ENCODE results near the gene THBS3. TPM values are rescaled to one million over a fixed set of nuclear protein-coding genes. Genes with fewer than 3 reads are reported as not detected.
"Not testable (repeated sequence)": the region's sequence is repeated elsewhere in the genome, so short reads cannot be mapped to it uniquely, and the experiment has no call there.

THBS3 gene
- polyA plus RNA-seq, 4 donors, result 11.3 to 24.9 (median 14.8) TPM

GRCh38 chr1:155172732-155173477 lies 34.8 kb downstream of the THBS3 start, which contains the start of gene KRTCAP2:
Gene KRTCAP2 (minus strand): TSS chr1:155173304. CDS start chr1:155173224, 80 bp downstream.
- WGBS, 3 donors, result 0 to 1% (median 1%) methylated on average over 43 to 57 of the region's 57 CpGs
- Histone ChIP-seq H3K4me1 (ENCODE audit: control insufficient read depth in 3 of 3, insufficient read depth in 2 of 3, low read depth in 1 of 3, low read length in 2 of 3) (peaks cover 3 to 13% (median 4%) of the 10 kb centered on the region in 3 donors), H3K36me3 (ENCODE audit: control insufficient read depth in 3 of 3, insufficient read depth in 2 of 3, low read depth in 1 of 3, low read length in 3 of 3) (peaks cover 0 to 25% (median 4%) of the 10 kb centered on the region in 3 donors), H3K27ac (ENCODE audit: low read depth in 1 of 3, low read length in 2 of 3) (peak within 1 kb of the TSS; percentile 81 to 90 (median 83)), H3K4me3 (ENCODE audit: low read depth in 1 of 3, low read length in 3 of 3) (peak within 1 kb of the TSS; percentile 62 to 92 (median 86)), H3K9me3 (ENCODE audit: control insufficient read depth in 2 of 2, insufficient read depth in 1 of 2, low read depth in 1 of 2, low read length in 1 of 2) (no peaks in the 10 kb centered on the region), H3K27me3 (ENCODE audit: control insufficient read depth in 3 of 3, insufficient read depth in 3 of 3, low read length in 3 of 3) (peaks cover 0 to 24% (median 2%) of the 10 kb centered on the region in 3 donors)
- peak; percentile 96 to 97 for DNase-seq
- no peak for FAIRE-seq

GRCh38 chr1:155171836-155172731 lies 35.6 kb downstream of the THBS3 start:
- H3K9me3 ChIP-seq (ENCODE audit: control insufficient read depth in 2 of 2, insufficient read depth in 1 of 2, low read depth in 1 of 2, low read length in 1 of 2), result no peaks in the 10 kb centered on the region
- peaks cover 3 to 20% (median 4%) of the 10 kb centered on the region in 3 donors for H3K4me1 ChIP-seq (ENCODE audit: control insufficient read depth in 3 of 3, insufficient read depth in 2 of 3, low read depth in 1 of 3, low read length in 2 of 3)
- FAIRE-seq (no peak), DNase-seq (no peak)
- H3K27me3 ChIP-seq (ENCODE audit: control insufficient read depth in 3 of 3, insufficient read depth in 3 of 3, low read length in 3 of 3), result peaks cover 0 to 26% (median 2%) of the 10 kb centered on the region in 3 donors
- peak overlapping the region; percentile 81 to 90 (median 83) for H3K27ac ChIP-seq (ENCODE audit: low read depth in 1 of 3, low read length in 2 of 3)
- H3K36me3 ChIP-seq (ENCODE audit: control insufficient read depth in 3 of 3, insufficient read depth in 2 of 3, low read depth in 1 of 3, low read length in 3 of 3), result peaks cover 0 to 25% (median 4%) of the 10 kb centered on the region in 3 donors
- H3K4me3 ChIP-seq (ENCODE audit: low read depth in 1 of 3, low read length in 3 of 3), result peak overlapping the region; percentile 62 to 92 (median 86)
- 42 to 47% (median 46%) methylated on average over 8 of the region's 8 CpGs for WGBS, 3 donors

GRCh38 chr1:155170806-155171205 lies 36.9 kb downstream of the THBS3 start:
- DNase-seq (no peak), FAIRE-seq (no peak)
- H3K9me3 ChIP-seq (ENCODE audit: control insufficient read depth in 2 of 2, insufficient read depth in 1 of 2, low read depth in 1 of 2, low read length in 1 of 2), result no peaks in the 10 kb centered on the region
- peaks cover 0 to 25% (median 4%) of the 10 kb centered on the region in 3 donors for H3K36me3 ChIP-seq (ENCODE audit: control insufficient read depth in 3 of 3, insufficient read depth in 2 of 3, low read depth in 1 of 3, low read length in 3 of 3)
- H3K4me1 ChIP-seq (ENCODE audit: control insufficient read depth in 3 of 3, insufficient read depth in 2 of 3, low read depth in 1 of 3, low read length in 2 of 3), result peaks cover under 1 to 17% (median under 1%) of the 10 kb centered on the region in 3 donors
- no peak overlapping the region for H3K27ac ChIP-seq (ENCODE audit: low read depth in 1 of 3, low read length in 2 of 3)
- H3K27me3 ChIP-seq (ENCODE audit: control insufficient read depth in 3 of 3, insufficient read depth in 3 of 3, low read length in 3 of 3), result peaks cover 0 to 30% (median 2%) of the 10 kb centered on the region in 3 donors
- H3K4me3 ChIP-seq (ENCODE audit: low read depth in 1 of 3, low read length in 3 of 3), result no peak overlapping the region
- 92 to 97% (median 96%) methylated on average over 7 of the region's 7 CpGs for whole genome bisulfite sequencing, 3 donors

GRCh38 chr1:155170101-155170785 lies 37.5 kb downstream of the THBS3 start:
- 85 to 96% (median 86%) methylated on average over 2 of the region's 2 CpGs for WGBS, 3 donors
- peaks cover 0 to 25% (median 4%) of the 10 kb centered on the region in 3 donors for H3K36me3 ChIP-seq (ENCODE audit: control insufficient read depth in 3 of 3, insufficient read depth in 2 of 3, low read depth in 1 of 3, low read length in 3 of 3)
- no peak overlapping the region for H3K4me3 ChIP-seq (ENCODE audit: low read depth in 1 of 3, low read length in 3 of 3)
- H3K9me3 ChIP-seq (ENCODE audit: control insufficient read depth in 2 of 2, insufficient read depth in 1 of 2, low read depth in 1 of 2, low read length in 1 of 2), result no peaks in the 10 kb centered on the region
- no peak overlapping the region for H3K27ac ChIP-seq (ENCODE audit: low read depth in 1 of 3, low read length in 2 of 3)
- H3K27me3 ChIP-seq (ENCODE audit: control insufficient read depth in 3 of 3, insufficient read depth in 3 of 3, low read length in 3 of 3), result peaks cover 0 to 27% (median 2%) of the 10 kb centered on the region in 3 donors
- DNase-seq, result no peak
- FAIRE-seq, result no peak
- H3K4me1 ChIP-seq (ENCODE audit: control insufficient read depth in 3 of 3, insufficient read depth in 2 of 3, low read depth in 1 of 3, low read length in 2 of 3), result peaks cover 0 to 17% (median 0%) of the 10 kb centered on the region in 3 donors

- Histone ChIP-seq H3K27ac (ENCODE audit: low read depth in 1 of 3, low read length in 2 of 3) (no peak overlapping the region), H3K4me1 (ENCODE audit: control insufficient read depth in 3 of 3, insufficient read depth in 2 of 3, low read depth in 1 of 3, low read length in 2 of 3) (peaks cover 0 to 17% (median 0%) of the 10 kb centered on the region in 3 donors), H3K36me3 (ENCODE audit: control insufficient read depth in 3 of 3, insufficient read depth in 2 of 3, low read depth in 1 of 3, low read length in 3 of 3) (peaks cover 0 to 25% (median 4%) of the 10 kb centered on the region in 3 donors), H3K9me3 (ENCODE audit: control insufficient read depth in 2 of 2, insufficient read depth in 1 of 2, low read depth in 1 of 2, low read length in 1 of 2) (no peaks in the 10 kb centered on the region), H3K4me3 (ENCODE audit: low read depth in 1 of 3, low read length in 3 of 3) (no peak overlapping the region), H3K27me3 (ENCODE audit: control insufficient read depth in 3 of 3, insufficient read depth in 3 of 3, low read length in 3 of 3) (peaks cover 0 to 20% (median 2%) of the 10 kb centered on the region in 3 donors)
- DNase-seq, result no peak
- 80 to 89% (median 81%) methylated on average over 5 of the region's 5 CpGs for WGBS, 3 donors
- no peak for FAIRE-seq
Measured at GRCh38 chr1:155169541-155169940, 38.2 kb downstream of the THBS3 start.

GRCh38 chr1:155168456-155169210 lies 39.1 kb downstream of the THBS3 start:
- FAIRE-seq (no peak), DNase-seq (no peak)

GRCh38 chr1:155168105-155168445 lies 39.6 kb downstream of the THBS3 start:
- H3K9me3 ChIP-seq (ENCODE audit: control insufficient read depth in 2 of 2, insufficient read depth in 1 of 2, low read depth in 1 of 2, low read length in 1 of 2); H3K27me3 ChIP-seq (ENCODE audit: control insufficient read depth in 3 of 3, insufficient read depth in 3 of 3, low read length in 3 of 3); H3K4me3 ChIP-seq (ENCODE audit: low read depth in 1 of 3, low read length in 3 of 3); FAIRE-seq; H3K27ac ChIP-seq (ENCODE audit: low read depth in 1 of 3, low read length in 2 of 3); DNase-seq: not testable (repeated sequence)
- Histone ChIP-seq H3K36me3 (ENCODE audit: control insufficient read depth in 3 of 3, insufficient read depth in 2 of 3, low read depth in 1 of 3, low read length in 3 of 3) (peaks cover 0 to 25% (median 4%) of the 10 kb centered on the region in 3 donors), H3K4me1 (ENCODE audit: control insufficient read depth in 3 of 3, insufficient read depth in 2 of 3, low read depth in 1 of 3, low read length in 2 of 3) (peaks cover 0 to 17% (median 0%) of the 10 kb centered on the region in 3 donors)
- WGBS, 3 donors, result 28 to 40% (median 36%) methylated on average over 4 of the region's 4 CpGs

More at GRCh38 chr1:155168456-155169210, 39.1 kb downstream of the THBS3 start:
- Histone ChIP-seq H3K4me1 (ENCODE audit: control insufficient read depth in 3 of 3, insufficient read depth in 2 of 3, low read depth in 1 of 3, low read length in 2 of 3) (peaks cover 0 to 17% (median 0%) of the 10 kb centered on the region in 3 donors), H3K36me3 (ENCODE audit: control insufficient read depth in 3 of 3, insufficient read depth in 2 of 3, low read depth in 1 of 3, low read length in 3 of 3) (peaks cover 0 to 25% (median 4%) of the 10 kb centered on the region in 3 donors), H3K27me3 (ENCODE audit: control insufficient read depth in 3 of 3, insufficient read depth in 3 of 3, low read length in 3 of 3) (peaks cover 0 to 11% (median 0%) of the 10 kb centered on the region in 3 donors), H3K9me3 (ENCODE audit: control insufficient read depth in 2 of 2, insufficient read depth in 1 of 2, low read depth in 1 of 2, low read length in 1 of 2) (no peaks in the 10 kb centered on the region), H3K4me3 (ENCODE audit: low read depth in 1 of 3, low read length in 3 of 3) (no peak overlapping the region), H3K27ac (ENCODE audit: low read depth in 1 of 3, low read length in 2 of 3) (no peak overlapping the region)
- 83 to 85% (median 84%) methylated on average over 10 of the region's 10 CpGs for WGBS, 3 donors
